Cardiac fibroblast (primary cell): Measurements from ENCODE around the gene TAS2R46.

Experiments
- DNase-seq, 2 donors: peaks; one replicate each; pipeline versions ENCODE4 v3.0.0 to v3.0.0-alpha.2; 2010; ENCODE audit warnings: low read depth in 2 of 2
- H3K4me3 ChIP-seq, 2 donors: replicated peaks in 1 of 2; 1 replicate in 1 of 2; 2 replicates in 1 of 2; pipeline ENCODE4 v1.5.1; 2011; ENCODE audit warnings: low read depth in 2 of 2, low read length in 2 of 2, mild to moderate bottlenecking in 2 of 2, moderate library complexity in 1 of 2
- TF ChIP-seq, protein P1 (sequence below): IDR thresholded peaks from one replicate; pipeline ENCODE4 v1.5.1; 2011; ENCODE audit warnings: low read depth, mild to moderate bottlenecking, low read length, inconsistent platforms

TAS2R46 gene

DNA sequence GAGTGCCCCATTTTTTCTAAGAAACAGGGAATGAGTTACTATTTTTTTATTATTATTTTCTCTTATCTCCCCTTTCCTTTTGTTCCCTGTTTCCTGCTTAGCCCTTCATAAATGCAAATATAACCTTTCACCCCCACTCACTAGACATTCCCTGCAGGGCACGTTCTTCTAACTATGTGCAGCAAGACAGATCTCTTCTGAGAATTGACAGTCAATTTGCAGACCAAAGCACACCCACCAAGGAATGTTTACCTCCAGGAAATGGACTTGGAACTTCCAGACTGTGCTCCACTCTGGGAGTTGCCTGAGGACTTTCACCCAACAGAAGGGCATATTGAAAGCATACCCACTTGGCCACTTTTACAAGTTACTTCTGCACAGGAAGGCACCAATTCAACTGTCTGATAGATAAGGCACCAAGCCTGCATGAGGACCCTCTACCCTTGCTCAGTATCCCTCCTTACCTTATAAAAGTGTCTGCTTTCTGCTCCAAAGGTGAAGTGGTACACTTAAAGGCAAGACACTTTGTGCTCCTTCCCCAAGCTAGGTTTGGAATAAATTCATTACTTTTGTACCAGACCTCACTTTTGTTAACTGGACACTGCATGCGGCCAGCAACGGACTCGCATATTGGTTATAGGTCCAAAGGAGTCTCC lies 46.2 kb downstream of the TAS2R46 start:
- TF ChIP-seq, protein P1, sequence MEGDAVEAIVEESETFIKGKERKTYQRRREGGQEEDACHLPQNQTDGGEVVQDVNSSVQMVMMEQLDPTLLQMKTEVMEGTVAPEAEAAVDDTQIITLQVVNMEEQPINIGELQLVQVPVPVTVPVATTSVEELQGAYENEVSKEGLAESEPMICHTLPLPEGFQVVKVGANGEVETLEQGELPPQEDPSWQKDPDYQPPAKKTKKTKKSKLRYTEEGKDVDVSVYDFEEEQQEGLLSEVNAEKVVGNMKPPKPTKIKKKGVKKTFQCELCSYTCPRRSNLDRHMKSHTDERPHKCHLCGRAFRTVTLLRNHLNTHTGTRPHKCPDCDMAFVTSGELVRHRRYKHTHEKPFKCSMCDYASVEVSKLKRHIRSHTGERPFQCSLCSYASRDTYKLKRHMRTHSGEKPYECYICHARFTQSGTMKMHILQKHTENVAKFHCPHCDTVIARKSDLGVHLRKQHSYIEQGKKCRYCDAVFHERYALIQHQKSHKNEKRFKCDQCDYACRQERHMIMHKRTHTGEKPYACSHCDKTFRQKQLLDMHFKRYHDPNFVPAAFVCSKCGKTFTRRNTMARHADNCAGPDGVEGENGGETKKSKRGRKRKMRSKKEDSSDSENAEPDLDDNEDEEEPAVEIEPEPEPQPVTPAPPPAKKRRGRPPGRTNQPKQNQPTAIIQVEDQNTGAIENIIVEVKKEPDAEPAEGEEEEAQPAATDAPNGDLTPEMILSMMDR, result no peak
- H3K4me3 ChIP-seq, result no peak overlapping the region
- DNase-seq, result peak in 1 of 2 donors; percentile 10

DNA sequence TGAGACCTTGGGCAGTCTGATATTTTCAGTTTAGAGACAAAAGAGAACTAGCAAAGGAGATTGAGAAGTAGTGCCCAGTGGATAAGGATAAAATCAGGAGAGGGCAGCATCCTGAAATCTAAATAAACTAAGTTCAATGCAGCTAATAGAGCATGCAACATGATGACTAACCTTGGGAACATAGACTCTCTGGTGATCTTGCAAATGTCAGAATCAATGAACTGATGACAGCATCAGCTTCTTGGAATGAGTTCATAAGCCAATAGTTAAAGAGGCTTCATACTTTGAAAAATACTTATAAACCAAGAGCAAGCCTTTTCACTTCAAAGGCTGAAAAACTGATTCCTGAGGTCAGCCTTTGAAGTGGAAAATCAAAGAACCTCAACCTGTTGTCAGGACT lies 47.9 kb downstream of the TAS2R46 start:
- DNase-seq, result peak in 1 of 2 donors; percentile 11
- TF ChIP-seq, protein P1, result no peak
- no peak overlapping the region for H3K4me3 ChIP-seq
